ENCODE data around the gene MATN4.
A peak's percentile ranks its signal among the peaks of the same experiment; 100 is the strongest.

Gene MATN4

DNA sequence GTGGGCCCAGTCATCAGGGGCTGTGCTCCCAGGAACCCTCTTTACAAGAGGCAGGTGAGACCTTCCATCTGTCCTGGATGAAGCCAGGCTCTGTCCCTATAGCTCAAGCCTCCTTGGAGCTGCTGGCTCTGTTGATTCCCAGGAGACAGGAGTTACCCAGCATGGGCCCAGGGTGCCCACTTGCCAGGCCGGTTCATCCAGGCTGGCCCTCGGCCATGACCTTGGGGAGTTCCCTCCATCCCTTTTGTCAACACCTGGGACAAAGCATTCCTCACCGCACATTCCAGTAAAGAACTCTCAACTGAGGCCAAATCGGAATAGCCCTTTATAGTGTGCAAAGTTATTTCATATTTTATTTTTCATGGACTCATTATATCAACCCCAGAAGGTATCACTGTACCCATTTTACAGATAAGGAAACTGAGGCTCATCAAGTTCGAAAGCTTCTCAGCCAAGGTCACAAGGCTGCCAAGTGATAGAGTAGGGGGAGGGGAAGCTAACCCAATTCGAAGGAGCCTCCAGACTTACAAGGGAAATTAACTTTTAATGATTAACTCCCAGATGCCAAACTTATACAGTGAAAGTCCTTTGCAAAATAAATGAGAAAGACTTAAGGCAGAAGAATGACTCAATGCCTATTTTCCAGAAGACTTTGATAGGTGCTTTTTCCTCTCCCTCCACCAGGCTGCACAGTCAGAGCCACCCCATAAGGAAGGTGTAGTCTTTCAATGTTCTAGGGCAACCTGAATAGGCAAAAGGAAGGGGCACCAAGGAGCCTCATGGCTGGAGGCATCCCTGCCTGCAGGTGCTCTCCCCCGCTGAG is 21.6 kb upstream of the MATN4 start:
- TF ChIP-seq ZFX (IDR thresholded peaks at IDR 0.05): no peak
- TF ChIP-seq CTCF (conservative IDR thresholded peaks at IDR 0.05): no peak
- H3K27ac ChIP-seq: peak overlapping the region; percentile 44

DNA sequence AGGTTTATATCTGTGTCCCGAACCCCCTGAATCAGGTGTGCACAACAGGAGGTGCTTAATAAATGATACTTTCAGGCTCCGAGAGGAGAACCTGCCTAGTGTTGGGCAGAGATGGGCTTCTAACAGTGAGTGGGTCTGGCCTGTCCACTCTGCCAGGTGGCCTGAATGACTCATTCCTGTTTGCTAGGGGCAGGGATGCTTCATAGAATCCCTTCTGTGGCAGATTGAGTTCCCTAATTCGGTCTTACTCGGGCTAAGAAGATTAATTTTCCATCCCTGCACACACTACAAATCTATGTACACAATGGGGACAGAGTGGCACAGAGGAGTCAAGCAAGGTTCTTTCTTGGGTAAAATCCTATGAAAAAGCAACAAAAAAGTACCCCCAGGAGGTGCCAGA is 20.4 kb upstream of the MATN4 start:
- H3K27ac ChIP-seq: peak overlapping the region; percentile 44
- TF ChIP-seq CTCF (conservative IDR thresholded peaks at IDR 0.05) (no peak), ZFX (IDR thresholded peaks at IDR 0.05) (no peak)

- H3K27ac ChIP-seq: no peak overlapping the region
These were observed 17.3 kb upstream of the MATN4 start for GRCh38 chr20:45325371-45325770.

GRCh38 chr20:45323731-45324130 is 15.6 kb upstream of the MATN4 start:
- TF ChIP-seq ZFX (IDR thresholded peaks at IDR 0.05): no peak
- TF ChIP-seq CTCF (conservative IDR thresholded peaks at IDR 0.05): no peak
- H3K27ac ChIP-seq: no peak overlapping the region

More at GRCh38 chr20:45325371-45325770, 17.3 kb upstream of the MATN4 start:
- no peak for TF ChIP-seq ZFX (IDR thresholded peaks at IDR 0.05)
- TF ChIP-seq CTCF (conservative IDR thresholded peaks at IDR 0.05): no peak

- H3K27ac ChIP-seq: no peak overlapping the region
- peak; percentile 51 for TF ChIP-seq CTCF (conservative IDR thresholded peaks at IDR 0.05)
- no peak for TF ChIP-seq ZFX (IDR thresholded peaks at IDR 0.05)
These were observed 14.9 kb upstream of the MATN4 start for GRCh38 chr20:45322952-45323383.

DNA sequence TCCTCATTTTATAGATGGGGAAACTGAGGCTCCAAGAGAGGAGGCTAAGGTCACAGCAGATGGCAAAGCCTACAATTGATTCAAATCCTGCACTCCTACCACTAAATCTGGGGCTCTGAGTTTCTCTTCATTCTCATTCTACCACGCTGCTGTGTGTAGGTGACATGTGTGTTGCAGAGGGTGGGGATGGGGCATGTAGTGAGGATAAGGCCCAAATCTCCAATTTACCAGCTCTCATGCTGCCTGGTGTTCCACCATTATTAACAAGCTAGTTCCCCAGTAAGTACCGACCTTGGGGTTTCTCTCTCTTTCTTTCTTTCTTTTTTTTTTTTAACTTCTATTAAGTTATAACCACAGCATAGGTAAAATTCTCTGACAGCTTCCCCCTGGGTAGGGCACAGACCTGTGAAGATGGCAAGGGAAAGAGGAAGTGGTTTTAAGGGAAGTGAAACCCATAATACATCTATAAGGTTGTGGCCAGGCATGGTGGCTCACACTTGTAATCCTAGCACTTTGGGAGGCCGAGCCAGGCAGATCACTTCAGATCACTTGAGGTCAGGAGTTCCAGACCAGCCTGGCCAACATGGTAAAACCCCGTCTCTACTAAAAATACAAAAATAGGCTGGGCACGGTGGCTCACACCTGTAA is 13.0 kb upstream of the MATN4 start:
- H3K27ac ChIP-seq: peak overlapping the region; percentile 1; the same call in 1 of the 2 replicates
- no peak for TF ChIP-seq CTCF (conservative IDR thresholded peaks at IDR 0.05)
- TF ChIP-seq ZFX (IDR thresholded peaks at IDR 0.05): no peak

- no peak overlapping the region for H3K27ac ChIP-seq
- TF ChIP-seq ZFX (IDR thresholded peaks at IDR 0.05): no peak
- TF ChIP-seq CTCF (conservative IDR thresholded peaks at IDR 0.05): no peak
These were observed 10.8 kb upstream of the MATN4 start for GRCh38 chr20:45318948-45319347.

Data from C4-2B (cell line).